HG03558 (cell line): Measurements from ENCODE around the gene NPAS3.

ENCODE experiments used
- ATAC-seq: cut with Tn5 transposase; IDR thresholded peaks from one replicate; pipeline ENCODE4 v1.9.1; 2021; ENCODE audit warnings: moderate number of reproducible peaks; ENCODE audit not compliant: unreplicated experiment; ENCODE audit errors: extremely low read depth

NPAS3 gene

DNA sequence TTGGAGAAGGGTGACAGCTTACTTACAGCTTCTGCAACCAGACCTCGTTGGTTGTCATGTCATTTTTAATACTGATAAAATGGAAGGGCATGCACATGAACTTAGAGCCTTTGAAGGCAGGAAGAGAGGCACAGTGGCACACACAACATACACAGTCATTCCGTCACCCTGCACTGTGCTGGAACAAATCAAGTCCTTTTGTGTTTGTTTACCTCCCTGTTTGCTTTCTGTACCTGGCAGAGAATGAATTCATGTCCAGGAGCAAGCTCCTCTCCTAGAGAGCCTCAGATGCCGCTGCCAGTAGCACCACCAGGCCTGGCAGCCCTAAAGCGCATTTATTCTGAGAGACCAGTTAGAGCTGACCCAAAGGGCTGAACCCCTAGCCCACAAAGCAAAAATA is 551.9 kb downstream of the NPAS3 start:
- ATAC-seq = no peak

DNA sequence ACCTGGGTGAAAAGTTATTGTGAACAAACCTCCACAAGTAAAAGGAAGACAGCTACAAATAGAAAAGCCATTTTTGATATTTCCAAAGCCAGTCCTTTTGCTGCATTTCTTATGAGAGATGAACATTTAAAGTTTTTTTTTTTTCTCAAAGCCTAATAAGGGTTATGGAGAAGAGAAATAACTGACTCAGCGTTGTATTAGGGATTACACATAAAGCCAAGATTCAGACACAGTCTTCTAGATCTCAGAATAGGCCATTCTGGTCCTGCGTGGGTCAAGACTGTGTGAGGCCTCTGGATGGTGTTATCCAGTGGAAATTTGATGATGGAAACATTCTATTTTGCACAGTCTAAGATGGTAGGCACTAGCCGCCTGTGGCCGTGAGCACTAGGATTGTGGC is 552.4 kb downstream of the NPAS3 start:
- ATAC-seq = no peak

DNA sequence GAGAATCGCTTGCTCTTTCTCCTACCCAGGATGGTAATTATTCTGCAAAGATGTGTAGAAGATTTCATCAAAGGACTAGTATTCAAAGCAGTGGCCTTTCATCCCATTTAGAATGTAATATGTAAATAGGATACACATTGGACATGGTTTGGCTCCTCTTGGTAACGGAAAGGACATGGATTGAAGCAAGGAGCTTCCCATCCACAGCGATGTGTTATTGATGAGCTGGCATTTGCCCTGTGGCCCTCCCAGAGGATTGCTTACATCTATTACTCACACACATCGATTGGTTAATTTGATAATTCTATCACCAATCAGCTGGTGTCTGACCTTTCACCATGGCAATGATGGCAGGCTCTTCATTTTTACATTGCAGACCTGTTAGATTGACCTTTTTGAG is 553.8 kb downstream of the NPAS3 start:
- ATAC-seq = no peak

DNA sequence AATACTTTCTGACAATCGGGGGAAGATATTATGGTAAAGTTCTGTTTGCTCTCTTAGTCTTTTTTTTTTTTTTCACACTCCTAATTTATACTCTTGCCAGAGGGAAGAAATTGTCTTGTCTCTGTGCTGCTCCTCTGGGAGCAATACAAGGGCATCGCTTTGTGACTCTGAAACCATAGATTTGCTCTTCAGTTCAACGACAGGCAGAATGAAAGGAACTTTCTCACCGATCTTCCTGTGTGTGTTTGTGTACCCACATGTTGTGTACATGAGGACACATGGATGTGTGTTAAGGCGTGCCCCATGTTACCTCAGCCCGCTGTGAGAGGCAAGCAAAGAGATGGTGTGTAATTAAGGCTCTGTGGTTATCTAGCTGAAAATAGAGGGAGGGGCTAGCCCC is 554.6 kb downstream of the NPAS3 start:
- ATAC-seq = no peak

DNA sequence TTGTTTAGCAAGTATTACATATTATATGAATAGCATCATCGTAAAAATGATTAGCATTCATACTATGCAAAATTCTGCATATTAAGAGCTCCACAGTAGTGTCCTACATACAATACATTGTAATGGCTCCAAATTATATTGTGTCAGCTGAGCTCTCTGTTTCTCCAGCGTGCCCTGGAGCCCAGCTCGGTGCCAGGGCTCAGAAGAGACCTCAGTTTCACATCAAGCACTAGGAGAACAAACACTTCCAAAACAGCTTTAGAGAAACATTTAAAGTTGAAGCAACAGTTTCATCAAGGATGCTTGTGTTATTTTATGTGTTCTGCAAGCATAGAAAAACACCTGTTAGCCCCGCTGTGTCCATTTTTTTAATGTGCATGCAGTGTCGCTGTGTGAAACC is 555.3 kb downstream of the NPAS3 start:
- no peak for ATAC-seq

DNA sequence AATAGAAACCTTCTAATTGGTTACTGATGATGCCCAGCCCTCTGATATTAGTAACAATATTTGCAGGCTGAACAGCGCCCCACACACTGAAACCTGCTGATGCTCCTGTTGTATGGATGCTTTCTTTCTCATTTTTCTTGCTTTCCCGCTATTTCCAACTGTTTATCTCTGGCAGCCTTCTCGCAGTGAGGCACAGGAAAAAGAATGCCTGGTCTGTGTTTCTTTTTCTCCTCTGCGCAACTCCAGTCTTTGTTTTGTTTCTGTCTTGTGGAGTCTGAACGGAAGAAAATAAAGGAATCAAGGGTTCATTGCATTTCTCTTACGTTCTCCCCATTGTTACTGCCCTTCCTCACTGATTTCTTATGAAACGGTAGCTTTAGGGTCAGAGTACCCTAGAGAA is 561.0 kb downstream of the NPAS3 start:
- no peak for ATAC-seq

DNA sequence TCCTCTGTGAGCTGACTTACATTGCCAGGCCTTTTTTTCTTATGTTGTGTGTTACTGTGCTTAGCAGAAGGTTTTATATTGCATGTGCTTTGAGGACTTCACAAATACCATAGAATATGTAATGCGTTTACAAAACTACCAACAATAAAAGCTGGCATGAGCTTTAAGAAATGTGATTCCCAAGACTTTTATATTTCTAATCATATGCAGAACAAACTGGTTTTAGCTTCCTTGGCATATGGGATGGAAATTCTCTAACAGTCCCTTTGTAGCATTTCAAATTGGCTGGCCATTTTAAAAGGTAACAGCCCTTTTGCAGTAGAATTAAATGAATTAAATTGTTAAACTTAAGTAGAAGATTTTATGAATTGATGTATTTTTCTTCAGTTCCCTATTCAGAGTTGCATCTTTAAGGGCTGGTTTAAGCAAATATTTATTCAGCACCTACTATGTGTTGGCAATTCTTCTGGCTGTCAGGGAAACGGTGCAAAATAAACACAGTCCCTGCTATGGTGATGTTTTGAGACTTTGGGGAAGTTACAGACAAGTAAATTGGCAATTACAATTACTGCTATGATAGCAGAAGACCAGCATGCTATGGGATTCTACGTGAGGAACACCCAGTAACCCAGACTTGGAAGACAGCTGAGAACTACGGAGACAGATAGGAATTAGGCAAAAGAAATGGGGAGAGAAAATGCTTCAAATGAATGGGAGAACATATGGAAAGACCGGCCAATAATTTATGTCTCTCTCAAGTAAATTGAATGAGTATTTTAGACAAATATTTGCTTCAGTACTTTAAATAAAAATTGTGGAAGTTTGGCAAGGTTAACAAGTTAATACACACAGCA is 565.8 kb downstream of the NPAS3 start:
- no peak for ATAC-seq

DNA sequence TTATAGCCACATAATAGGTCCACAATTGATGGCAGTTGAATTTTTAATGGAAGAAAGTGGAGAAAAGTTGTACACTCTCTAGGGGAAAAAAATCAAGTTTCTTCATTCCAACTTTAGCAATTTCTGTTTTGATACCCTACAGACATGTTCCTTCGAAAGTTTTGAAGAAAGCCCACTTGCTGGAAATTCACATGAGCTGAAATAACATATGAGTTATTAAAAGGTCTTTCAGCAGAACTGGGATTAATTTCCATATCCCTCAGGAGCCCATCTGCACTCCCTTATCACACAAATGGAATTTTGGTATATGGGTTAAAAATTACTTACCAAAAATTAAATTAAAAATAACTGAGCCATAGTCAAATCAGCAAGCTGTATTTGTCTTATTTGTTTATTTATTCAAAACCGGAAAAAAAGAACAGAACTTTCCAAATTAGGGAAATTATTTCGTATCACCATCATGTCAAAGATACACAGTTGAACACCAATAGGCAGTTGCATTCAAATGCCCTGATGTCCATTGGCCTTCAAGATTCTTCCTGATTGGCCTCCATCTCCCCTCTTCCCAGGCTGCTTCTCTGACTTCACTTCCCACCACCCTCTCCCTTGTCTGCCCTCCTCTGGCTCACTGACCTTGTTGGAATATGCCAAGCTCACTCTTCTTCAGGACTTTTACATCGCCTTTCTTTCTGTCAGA is 566.7 kb downstream of the NPAS3 start:
- ATAC-seq = no peak

DNA sequence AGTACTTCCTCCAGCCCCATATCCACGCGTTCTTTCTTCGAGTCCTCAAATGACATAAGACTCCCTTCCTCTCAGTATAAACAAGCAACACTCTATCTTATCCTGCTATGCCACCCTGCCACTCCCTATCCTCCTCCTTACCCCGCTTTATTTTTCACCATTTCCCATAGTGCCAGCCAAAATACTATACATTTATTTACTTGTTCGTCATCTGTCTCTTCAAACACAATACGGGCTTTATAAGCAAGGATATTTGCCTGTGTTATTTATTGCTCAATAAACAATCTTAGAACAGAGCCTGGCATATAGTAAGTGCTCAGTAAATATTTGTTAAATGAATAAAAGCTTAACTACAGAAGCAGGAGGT is 567.3 kb downstream of the NPAS3 start:
- ATAC-seq = no peak

DNA sequence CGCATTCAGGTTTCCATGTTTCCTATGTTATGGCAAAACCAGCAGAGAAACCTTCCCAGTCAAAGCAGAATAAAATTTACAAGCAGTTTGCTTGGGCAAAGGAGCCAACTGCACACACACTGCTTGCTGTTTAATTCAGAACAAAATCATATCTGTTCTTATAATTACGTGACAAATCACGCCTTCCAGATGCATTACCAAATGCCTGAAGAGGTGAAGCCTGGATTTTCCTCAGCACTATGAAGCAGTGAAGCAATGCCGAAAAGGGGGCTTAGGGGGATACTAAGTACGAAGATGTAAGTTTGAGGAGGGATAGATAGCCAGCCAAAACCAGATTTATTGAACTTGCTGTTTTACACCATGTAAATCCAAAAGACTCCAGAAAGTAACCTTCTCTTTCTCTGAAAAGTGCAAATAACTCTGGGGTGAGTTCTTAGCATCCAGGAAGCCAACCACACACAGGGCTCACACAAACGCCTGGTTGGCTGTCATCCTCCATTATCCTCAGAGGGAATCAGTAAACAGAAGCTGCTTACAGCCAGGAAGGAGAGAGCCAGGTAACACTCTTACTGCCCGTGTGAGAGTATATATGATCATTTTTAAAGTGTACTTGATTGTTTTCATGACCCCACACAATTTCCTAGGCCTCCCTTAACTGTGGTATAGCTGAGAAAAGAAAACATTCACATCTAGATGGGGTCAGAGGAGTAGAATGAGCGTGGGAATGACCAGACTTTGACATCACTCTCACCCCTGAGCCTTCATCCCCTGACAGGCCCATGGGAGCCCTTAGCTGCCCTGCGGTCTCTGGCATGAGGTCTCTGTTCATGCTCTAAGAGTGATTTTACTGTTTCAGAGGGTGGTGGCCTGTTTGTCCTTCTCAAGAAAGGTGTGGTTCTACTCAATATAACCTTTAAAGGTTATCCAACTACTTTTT is 569.7 kb downstream of the NPAS3 start:
- ATAC-seq = no peak

DNA sequence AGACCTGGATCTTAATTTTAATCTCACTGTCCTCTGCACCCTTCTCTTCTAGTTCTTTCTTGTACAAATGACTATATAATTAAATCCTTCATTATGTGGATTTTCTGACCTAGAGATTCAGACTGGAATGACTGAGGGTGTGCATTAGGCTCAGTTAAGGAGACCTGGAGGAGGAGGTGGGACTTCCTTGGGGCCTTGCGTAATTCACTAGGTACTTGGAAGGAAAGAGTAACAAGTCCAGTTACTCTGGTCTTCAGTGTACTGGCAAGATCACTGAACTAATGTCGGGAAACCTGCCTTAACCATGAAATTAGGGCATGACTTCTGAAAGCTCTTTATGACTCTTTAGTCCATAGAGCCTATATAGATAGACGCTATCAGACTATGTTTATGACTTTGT is 570.8 kb downstream of the NPAS3 start:
- ATAC-seq = no peak

DNA sequence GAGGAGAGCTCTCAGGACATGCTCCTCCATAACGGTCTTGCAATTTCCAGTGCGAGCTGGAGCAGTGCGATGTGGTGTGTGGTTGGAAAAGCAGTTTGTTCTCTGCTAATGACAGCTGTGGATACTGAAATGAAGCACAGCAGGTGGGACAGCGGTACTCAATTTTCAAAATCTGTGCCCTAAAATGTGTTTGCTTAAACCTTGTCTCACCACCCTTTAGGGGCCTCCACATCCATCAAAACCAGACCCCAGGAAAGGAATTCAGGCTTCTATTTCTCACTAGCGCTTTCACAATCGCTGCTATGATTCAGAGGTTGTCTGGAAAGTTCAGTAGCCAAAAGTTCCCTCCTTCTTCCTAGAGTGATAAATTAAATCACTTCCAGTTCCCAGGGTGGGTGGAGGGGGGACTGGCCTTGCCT is 571.4 kb downstream of the NPAS3 start:
- ATAC-seq = no peak

DNA sequence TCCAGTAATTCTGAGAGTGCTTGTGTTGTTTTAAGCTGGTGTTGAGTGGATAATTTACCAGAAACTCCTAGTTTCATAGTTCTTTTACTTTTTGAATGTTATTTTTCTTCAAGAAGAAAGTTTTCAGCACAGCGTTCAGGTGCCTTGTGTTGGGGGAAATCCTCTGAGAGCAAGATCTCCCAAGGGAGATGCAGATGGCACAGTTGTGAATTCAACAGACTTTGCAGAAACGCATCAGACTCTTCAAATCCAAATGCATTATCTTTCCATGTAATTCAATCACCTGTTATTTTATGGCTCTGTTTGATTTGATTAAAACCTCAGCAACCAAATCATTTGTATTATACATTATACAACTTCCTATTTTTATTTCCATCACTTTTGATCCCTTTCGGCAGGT is 572.3 kb downstream of the NPAS3 start:
- ATAC-seq = no peak

DNA sequence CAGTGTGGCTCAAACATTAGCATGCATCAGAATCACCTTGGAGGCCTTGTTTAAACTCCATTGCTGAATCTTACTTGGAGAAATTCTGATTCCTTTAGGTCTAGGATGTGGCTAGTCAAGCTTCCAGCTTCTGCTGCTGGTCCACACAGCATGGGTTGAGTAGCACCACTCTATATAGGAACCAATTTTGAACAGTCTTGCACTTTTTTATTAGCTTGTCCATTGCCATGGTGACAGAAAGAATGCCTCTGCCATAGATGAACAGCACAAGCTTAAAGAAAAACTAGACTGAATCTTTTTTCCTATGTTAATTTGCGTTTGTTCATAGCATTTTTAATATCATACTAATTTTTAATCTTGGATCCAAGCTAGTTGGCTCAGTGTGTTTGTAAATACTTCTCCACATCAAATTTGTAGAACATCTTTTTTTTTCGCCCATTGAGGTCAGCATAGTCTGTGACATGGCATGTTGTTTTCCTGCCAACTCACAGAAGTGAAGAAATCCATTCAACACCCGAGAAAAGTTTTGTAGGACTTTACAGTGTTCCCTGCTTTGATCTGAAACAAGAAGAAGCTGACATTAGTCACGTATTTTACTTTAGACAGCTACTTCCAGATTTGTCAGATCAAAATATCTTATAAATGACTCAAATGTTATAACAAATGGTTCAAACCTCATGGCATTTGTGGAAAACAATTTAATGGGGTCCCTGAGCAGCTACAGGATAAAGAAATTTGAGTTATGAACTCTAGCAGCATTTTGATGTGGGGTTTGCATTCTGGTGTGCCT is 573.4 kb downstream of the NPAS3 start:
- no peak for ATAC-seq

DNA sequence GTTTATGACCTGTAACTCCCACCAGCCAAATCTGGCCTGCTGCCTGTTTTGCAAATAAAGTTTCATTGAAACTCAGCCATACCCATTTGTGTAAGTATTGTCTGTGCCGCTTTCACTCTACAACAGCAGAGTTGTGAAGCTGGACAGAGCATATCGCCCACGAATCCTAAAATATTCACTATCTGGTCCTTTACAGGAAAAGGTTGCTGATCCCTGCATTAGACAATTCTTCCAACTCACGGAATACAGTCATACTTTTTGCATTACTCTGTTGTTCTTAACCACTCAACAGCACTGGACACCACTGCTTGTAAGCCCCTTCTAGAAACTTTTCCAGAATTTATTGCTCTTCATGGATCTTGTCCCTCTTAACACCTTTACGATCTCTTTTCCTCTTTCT is 576.8 kb downstream of the NPAS3 start:
- no peak for ATAC-seq

DNA sequence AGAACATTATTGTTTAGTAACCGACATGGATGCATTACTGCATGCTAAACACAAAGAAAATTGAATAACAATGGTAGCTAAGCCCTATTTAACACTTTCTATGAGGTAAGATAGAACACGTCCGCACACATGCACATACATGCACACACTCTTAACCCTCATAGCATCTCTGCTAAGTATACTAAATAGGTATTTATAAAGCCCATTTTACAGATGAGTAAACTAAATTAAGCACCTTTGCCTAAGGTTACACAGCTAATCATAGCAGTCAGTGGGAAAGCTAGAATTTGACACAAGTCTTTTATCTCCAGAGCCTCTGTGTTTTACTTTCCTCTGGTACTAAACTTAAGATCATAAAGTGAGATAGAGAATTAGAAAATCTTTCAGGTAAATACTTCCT is 577.2 kb downstream of the NPAS3 start:
- no peak for ATAC-seq

DNA sequence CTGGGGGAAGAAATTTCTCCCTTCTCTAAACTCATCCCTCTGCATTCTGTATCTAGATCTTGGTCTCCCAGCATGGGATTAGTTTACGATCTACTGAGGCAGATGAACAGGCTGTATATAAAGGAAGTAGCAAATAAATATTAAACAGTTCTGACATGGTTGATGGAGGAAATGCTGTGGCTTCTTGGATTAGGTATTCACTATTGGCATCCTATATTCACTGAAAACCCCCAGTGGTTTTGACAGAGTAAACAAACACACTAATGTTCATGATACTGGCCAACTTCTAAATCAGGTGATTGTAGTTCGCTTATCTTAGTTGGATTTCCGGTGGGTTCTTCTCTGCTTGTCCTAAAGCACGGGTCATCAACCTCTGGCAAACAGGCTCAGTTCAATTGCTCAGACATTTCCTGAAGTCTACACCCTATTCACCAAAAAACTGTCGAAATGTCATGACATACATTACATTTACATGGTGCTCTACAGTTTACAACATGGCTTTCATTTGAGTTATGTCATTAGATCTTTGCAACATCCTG is 578.3 kb downstream of the NPAS3 start:
- no peak for ATAC-seq

DNA sequence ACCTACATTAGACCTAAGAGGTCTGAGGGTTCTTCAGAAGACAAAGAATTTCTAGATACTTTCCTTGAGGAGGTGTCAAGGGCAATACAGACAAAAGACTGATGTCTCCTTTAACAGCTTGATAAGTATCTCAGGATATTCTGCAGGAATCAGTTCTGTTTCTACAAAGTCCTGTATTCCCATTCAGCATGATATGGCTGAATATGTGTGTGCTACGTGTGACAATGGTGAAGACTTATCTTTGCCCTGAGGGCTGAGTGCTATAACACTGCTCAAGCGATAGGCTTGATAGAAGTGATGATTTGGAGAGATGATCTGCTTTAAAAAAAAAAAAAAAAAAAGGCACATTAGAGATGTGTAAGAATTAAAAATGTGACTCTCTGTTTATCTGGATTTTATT is 582.5 kb downstream of the NPAS3 start:
- ATAC-seq = no peak

DNA sequence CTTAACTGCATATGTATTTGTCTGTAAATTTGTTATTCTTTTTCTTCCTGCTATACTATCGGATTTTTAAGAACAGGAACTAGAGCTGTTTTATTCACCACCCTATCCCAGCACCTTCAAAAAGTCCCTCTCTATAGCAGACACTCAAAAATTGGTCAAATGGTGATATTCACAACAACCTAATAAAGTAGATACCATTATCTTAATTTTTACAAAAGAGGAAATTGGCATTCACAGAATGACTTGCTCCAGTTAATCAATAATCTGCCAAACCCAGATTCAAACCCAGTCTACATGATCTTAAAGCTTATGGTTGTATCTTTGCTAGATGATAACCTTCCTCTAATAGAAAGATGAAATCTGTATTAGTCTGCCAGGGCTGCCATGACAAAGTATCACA is 585.6 kb downstream of the NPAS3 start:
- ATAC-seq = no peak

DNA sequence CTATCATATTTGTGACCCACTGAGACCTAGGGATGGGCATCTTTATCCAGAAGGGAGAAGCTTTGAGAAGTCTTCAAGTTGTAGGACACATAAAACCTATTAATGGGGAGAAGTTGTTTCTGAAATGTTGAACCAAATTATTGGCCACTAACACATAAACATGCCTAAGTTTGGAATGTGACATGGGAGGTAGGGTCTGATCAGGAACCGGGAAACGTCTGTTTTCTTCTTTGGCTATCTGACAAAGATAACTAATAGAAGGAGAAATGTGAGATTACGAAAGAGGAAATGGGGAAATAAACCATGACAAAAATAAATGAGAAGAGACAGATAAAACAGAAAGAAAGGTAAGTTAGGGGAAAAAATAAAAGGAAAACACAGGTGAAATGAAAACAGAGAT is 586.9 kb downstream of the NPAS3 start:
- ATAC-seq = no peak
